ENCODE data around the gene LEF1.

DNA sequence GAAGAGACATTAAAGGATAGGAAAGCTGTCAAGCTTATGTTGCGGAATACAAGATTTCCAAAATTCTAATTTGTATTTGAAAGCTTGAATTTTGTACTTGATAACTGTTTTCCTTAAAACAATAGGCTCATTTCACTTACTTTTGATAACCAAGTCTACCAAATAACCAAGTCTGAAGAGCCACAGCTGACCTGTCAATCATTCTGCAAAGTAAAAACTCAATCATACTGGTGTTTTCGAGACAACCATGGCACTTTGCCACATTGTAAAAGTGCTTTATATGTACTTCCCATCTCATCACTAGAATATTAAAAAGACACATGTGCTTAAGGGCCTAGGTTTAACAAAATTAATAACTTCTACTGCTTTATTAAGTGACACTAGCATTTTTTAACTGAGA lies 47.9 kb downstream of the LEF1 start:
- TF ChIP-seq, protein P1, sequence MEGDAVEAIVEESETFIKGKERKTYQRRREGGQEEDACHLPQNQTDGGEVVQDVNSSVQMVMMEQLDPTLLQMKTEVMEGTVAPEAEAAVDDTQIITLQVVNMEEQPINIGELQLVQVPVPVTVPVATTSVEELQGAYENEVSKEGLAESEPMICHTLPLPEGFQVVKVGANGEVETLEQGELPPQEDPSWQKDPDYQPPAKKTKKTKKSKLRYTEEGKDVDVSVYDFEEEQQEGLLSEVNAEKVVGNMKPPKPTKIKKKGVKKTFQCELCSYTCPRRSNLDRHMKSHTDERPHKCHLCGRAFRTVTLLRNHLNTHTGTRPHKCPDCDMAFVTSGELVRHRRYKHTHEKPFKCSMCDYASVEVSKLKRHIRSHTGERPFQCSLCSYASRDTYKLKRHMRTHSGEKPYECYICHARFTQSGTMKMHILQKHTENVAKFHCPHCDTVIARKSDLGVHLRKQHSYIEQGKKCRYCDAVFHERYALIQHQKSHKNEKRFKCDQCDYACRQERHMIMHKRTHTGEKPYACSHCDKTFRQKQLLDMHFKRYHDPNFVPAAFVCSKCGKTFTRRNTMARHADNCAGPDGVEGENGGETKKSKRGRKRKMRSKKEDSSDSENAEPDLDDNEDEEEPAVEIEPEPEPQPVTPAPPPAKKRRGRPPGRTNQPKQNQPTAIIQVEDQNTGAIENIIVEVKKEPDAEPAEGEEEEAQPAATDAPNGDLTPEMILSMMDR (IDR thresholded peaks at IDR 0.05), result no peak
- no peak for TF ChIP-seq EP300 (IDR thresholded peaks at IDR 0.05)

Data from esophagus muscularis mucosa (tissue), 3 donors.